BJ (cell line): ENCODE data around the gene FMN1. TPM values are rescaled to one million over a fixed set of nuclear protein-coding genes. Genes with fewer than 3 reads are reported as not detected.

Experiments
- CTCF ChIA-PET: fragments of 350-600 bp; formaldehyde crosslinking; extraction: SDS; loops from one replicate; lab custom pipeline; 2021; ENCODE audit warnings: antibody characterized with exemption, inconsistent platforms; lab: Yijun Ruan, JAX
- POLR2A ChIA-PET: fragments of 300-600 bp; sonication (Branson Sonifier 250); formaldehyde crosslinking; extraction: SDS; loops from one replicate; lab custom pipeline; 2021; ENCODE audit warnings: antibody characterized with exemption; lab: Charles Lee
- DNase-seq: peaks from one replicate; pipeline ENCODE4 v3.0.0-alpha.2; 2011; ENCODE audit warnings: low read depth
- H3K27me3 ChIP-seq: 2 replicates; pipeline ENCODE4 v1.6.0; 2011; ENCODE audit warnings: low read length; ENCODE audit not compliant: control insufficient read depth, insufficient read depth
- H3K36me3 ChIP-seq: 2 replicates; pipeline ENCODE4 v1.5.1; 2011; ENCODE audit warnings: low read length; ENCODE audit not compliant: control insufficient read depth, insufficient read depth
- H3K4me3 ChIP-seq: 2 replicates; pipeline ENCODE4 v1.5.1; 2011; ENCODE audit warnings: low read depth, mild to moderate bottlenecking, control low read depth, low read length
- polyA plus RNA-seq: library from polyadenylated mRNA; depleted of rRNA; stranded (reverse); fragments of >200 nt; gene quantifications from 2 replicates; pipeline ENCODE4 v1.2.3, GENCODE V29; 2011
- TF ChIP-seq, protein P1 (sequence below): IDR thresholded peaks from 2 replicates; pipeline ENCODE4 v1.5.1; 2011; ENCODE audit warnings: low read depth, mild to moderate bottlenecking, control low read depth, inconsistent platforms, low read length, moderate library complexity; ENCODE audit not compliant: insufficient read depth

The FMN1 gene
- polyA plus RNA-seq, 1 experiment, result 2.6 TPM

DNA sequence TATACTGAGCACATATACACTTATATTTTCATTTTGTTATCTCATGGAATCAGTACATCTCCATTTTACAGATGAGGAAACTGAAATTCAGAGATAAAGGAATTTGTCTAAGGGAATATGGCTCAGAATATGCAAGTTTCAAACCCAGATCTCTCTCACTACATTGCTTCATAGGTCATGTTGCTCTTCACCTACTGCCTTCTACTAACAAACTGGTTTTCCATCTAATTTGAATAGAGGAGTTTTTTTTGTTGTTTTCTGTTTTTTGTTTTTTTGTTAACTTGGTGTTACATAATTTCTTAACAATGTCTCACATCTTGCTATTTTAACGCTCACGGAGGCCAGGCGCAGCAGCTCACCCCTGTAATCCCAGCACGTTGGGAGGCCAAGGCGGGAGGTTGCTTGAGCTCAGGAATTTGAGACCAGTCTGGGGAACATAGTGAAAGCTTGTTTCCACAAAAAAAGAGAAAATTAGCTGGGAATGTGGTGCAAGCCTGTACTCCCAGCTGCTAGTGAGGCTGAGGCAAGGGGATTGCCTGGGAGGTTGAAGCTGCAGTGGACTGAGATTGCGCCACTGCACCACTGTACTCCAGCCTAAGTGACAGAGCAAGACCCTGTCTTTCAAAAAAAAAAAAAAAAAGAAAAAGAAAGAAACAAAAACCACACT, 37.0 kb downstream of the FMN1 start:
- DNase-seq, result no peak
- TF ChIP-seq, protein P1, sequence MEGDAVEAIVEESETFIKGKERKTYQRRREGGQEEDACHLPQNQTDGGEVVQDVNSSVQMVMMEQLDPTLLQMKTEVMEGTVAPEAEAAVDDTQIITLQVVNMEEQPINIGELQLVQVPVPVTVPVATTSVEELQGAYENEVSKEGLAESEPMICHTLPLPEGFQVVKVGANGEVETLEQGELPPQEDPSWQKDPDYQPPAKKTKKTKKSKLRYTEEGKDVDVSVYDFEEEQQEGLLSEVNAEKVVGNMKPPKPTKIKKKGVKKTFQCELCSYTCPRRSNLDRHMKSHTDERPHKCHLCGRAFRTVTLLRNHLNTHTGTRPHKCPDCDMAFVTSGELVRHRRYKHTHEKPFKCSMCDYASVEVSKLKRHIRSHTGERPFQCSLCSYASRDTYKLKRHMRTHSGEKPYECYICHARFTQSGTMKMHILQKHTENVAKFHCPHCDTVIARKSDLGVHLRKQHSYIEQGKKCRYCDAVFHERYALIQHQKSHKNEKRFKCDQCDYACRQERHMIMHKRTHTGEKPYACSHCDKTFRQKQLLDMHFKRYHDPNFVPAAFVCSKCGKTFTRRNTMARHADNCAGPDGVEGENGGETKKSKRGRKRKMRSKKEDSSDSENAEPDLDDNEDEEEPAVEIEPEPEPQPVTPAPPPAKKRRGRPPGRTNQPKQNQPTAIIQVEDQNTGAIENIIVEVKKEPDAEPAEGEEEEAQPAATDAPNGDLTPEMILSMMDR, result no peak
- Histone ChIP-seq H3K27me3 (peaks cover 5% of the 10 kb centered on the region; the same call in 1 of the 2 replicates), H3K36me3 (no peaks in the 10 kb centered on the region), H3K4me3 (no peak overlapping the region)
- ChIA-PET POLR2A (no interaction called here), CTCF (interaction anchor here (0.6 kb wide), 1 partner anchor 47 kb away, joined by 3 read pairs; no protein-coding TSS in a partner anchor)

DNA sequence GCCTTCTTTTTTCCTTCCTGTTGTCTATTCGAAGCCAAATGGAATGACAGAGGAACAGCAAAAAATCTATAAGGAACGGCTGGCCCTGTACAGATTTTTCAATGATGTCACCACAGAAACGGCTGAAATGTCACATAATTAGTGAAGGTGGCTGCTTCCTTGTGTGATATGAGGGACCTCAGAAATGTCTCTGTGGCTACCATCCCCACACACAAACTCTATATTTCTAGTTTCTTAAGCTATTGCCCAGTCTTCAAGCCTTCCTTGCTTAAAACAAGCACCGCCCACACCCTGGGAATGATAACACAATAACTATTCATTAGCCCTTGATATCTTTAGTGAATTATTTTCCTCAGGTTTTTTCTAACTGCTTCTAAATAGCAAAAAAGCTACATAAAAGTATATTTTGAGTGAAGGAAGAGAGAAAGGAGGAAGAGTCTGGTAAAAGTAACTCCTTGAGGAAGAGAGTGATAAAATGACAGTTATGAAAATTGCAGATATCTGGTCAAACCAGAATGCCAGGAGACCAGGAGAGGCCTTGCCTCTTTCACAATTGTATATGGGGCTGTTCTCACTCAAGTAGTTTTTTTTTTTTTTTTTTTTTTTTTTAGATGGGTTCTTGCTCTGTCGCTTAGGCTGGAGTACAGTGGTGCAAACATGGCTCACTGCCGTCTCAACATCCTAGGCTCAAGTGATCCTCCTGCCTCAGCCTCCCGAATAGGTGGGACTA, 38.7 kb downstream of the FMN1 start:
- DNase-seq, result no peak
- peaks cover 5% of the 10 kb centered on the region; the same call in 1 of the 2 replicates for H3K27me3 ChIP-seq
- H3K4me3 ChIP-seq, result no peak overlapping the region
- TF ChIP-seq, protein P1, result no peak
- ChIA-PET POLR2A (interaction anchor here (0.6 kb wide), 1 partner anchor 1820 kb away, joined by 4 read pairs; no protein-coding TSS in a partner anchor), CTCF (interaction anchor here (0.7 kb wide), 1 partner anchor 29 kb away, joined by 3 read pairs; no protein-coding TSS in a partner anchor)
- no peaks in the 10 kb centered on the region for H3K36me3 ChIP-seq

DNA sequence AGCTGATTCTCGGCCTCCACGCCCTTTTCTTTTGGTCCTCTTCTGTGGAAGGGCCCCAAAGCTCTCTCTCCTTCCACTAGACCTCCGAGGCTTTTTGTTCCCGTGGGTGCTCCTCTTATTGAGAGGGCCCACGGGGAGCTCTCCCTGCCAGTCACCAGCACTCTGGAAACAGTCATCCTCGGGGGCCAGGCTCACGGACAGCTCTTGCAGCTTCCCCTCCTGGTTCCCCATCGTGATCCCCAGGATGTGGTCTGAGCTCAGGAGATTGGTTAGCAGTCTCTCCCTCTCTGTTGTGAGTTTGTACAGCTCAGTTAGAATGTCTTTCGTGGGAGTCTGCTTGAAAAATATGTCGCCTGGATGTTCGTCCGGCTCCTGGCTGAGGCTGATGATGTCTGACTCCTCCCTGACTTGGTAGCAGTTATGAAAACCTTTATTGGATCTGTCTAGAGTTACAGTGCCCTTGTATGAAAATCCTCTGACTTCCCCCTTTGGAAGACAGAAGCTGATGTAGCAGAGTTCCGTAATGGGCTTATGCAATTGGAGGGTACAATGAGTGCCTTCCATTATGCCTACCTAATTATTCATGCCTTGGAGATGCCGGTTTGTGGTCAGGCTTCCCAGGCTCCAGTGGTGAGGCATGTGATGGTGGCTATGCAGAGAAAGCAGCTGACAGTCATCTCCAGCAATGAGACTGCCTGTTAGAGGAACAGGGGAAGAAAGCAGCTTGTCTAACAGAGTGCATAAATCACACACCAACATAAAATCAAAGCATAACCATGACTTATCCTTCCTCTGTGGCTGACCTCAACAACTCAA, 40.0 kb downstream of the FMN1 start:
- Histone ChIP-seq H3K27me3 (peaks cover 3% of the 10 kb centered on the region), H3K4me3 (no peak overlapping the region), H3K36me3 (no peaks in the 10 kb centered on the region)
- ChIA-PET POLR2A (no interaction called here), CTCF (interaction anchor here (0.8 to 1.2 kb wide), 2 partner anchors 16 to 69 kb away, joined by 3 read pairs; no protein-coding TSS in a partner anchor)
- peak; percentile 53 for DNase-seq
- TF ChIP-seq, protein P1, result no peak

DNA sequence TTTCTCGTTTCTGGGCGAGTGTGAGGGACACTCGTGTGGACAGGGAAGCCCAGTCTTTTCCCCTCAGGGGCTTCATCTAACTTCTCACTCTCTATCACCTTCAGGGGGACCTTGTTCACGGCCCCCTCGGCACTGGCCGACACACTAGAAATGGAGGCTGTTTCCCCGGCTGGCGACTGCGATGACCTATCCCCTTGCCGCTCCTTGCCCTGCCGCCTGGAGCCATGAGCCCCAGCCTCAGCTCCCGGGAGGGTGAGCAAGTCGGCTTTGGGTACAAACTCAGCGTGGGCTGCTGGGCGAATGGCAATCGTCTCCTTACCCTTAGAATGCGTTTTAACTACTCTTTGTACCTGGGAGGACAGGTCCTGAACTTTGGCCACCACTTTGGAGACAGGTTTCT, 41.0 kb downstream of the FMN1 start:
- Histone ChIP-seq H3K4me3 (no peak overlapping the region), H3K27me3 (peaks cover 3% of the 10 kb centered on the region), H3K36me3 (no peaks in the 10 kb centered on the region)
- DNase-seq, result no peak
- TF ChIP-seq, protein P1, result no peak
- ChIA-PET POLR2A (no interaction called here), CTCF (interaction anchor here (1.2 kb wide), 1 partner anchor 17 kb away, joined by 3 read pairs; no protein-coding TSS in a partner anchor)
